Breast epithelium (tissue), 3 donors: ENCODE data around the gene FLNC.

Source experiments
- POLR2A ChIP-seq: fragments of 450-650 bp; IDR thresholded peaks from one replicate; pipeline ENCODE4 v1.6.1; 2016; ENCODE audit warnings: antibody characterized with exemption, mild to moderate bottlenecking, moderate library complexity
- POLR2AphosphoS5 ChIP-seq, 3 donors: sonication (generic); formaldehyde crosslinking; IDR thresholded peaks; one replicate each; pipeline ENCODE4 v1.6.1; 2017; ENCODE audit warnings: antibody characterized with exemption in 3 of 3
- TF ChIP-seq, protein P1 (sequence below), 3 donors: fragments of 450-650 bp; IDR thresholded peaks; one replicate each; pipeline ENCODE4 v1.5.1; 2016 to 2017; ENCODE audit warnings: antibody characterized with exemption in 3 of 3, mild to moderate bottlenecking in 3 of 3, moderate library complexity in 3 of 3

GRCh38 chr7:128899392-128899791 is 69.2 kb downstream of the FLNC start:
- TF ChIP-seq POLR2A (no peak), POLR2AphosphoS5 (IDR thresholded peaks at IDR 0.05) (no peak)
- TF ChIP-seq, protein P1, sequence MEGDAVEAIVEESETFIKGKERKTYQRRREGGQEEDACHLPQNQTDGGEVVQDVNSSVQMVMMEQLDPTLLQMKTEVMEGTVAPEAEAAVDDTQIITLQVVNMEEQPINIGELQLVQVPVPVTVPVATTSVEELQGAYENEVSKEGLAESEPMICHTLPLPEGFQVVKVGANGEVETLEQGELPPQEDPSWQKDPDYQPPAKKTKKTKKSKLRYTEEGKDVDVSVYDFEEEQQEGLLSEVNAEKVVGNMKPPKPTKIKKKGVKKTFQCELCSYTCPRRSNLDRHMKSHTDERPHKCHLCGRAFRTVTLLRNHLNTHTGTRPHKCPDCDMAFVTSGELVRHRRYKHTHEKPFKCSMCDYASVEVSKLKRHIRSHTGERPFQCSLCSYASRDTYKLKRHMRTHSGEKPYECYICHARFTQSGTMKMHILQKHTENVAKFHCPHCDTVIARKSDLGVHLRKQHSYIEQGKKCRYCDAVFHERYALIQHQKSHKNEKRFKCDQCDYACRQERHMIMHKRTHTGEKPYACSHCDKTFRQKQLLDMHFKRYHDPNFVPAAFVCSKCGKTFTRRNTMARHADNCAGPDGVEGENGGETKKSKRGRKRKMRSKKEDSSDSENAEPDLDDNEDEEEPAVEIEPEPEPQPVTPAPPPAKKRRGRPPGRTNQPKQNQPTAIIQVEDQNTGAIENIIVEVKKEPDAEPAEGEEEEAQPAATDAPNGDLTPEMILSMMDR (IDR thresholded peaks at IDR 0.05): no peak
